Activated B cell treated with CpG ODN at 0.5 μM for 24 hours (primary cell): ENCODE results near the gene FCER1G. TPM values are rescaled to one million over a fixed set of nuclear protein-coding genes. Genes with fewer than 3 reads are reported as not detected.

Source experiments
- ATAC-seq: fragments of 200-7000 bp; cut with Tn5 transposase; one replicate; pipeline ENCODE4 v1.10.0; 2021; ENCODE audit warnings: low read depth, mild to moderate bottlenecking, moderate library complexity
- CTCF ChIA-PET: fragments of 350-600 bp; sonication (Branson Sonifier 250); formaldehyde crosslinking; loops from one replicate; lab custom pipeline; 2021; ENCODE audit warnings: antibody characterized with exemption; lab: Charles Lee
- POLR2A ChIA-PET: fragments of 350-600 bp; sonication (Branson Sonifier 250); formaldehyde crosslinking; loops from one replicate; lab custom pipeline; 2021; ENCODE audit warnings: antibody characterized with exemption; lab: Charles Lee
- DNase-seq: peaks from one replicate; pipeline ENCODE4 v3.0.0; 2022
- H3K27ac Mint-ChIP-seq: one replicate; pipeline ENCODE4 v1.8.0; 2020; ENCODE audit warnings: mixed read lengths
- H3K27me3 Mint-ChIP-seq: one replicate; pipeline ENCODE4 v1.8.0; 2021; ENCODE audit warnings: mixed read lengths
- H3K36me3 Mint-ChIP-seq: one replicate; pipeline ENCODE4 v1.8.0; 2021; ENCODE audit warnings: low read depth, mixed read lengths
- H3K4me1 Mint-ChIP-seq: one replicate; pipeline ENCODE4 v1.8.0; 2021; ENCODE audit warnings: mixed read lengths
- H3K4me3 Mint-ChIP-seq: one replicate; pipeline ENCODE4 v1.8.0; 2020; ENCODE audit warnings: mild to moderate bottlenecking, mixed read lengths
- H3K9me3 Mint-ChIP-seq: one replicate; pipeline ENCODE4 v1.8.0; 2020; ENCODE audit warnings: mixed read lengths
- intact Hi-C: fragments of 100-400 bp; cut with micrococcal nuclease; formaldehyde crosslinking; loops from one replicate; pipeline ENCODE4 v1.15.1; 2024
- total RNA-seq: library from RNA; stranded (reverse); gene quantifications from 2 replicates; pipeline ENCODE4 v1.2.3, GENCODE V29; 2022
- TF ChIP-seq, protein P1 (sequence below): fragments of 200-600 bp; IDR thresholded peaks from one replicate; pipeline ENCODE4 v1.8.0; 2022; ENCODE audit warnings: antibody characterized with exemption, mild to moderate bottlenecking

FCER1G gene
- total RNA-seq, 1 donor from 2014 or later, result 0.60 TPM

DNA sequence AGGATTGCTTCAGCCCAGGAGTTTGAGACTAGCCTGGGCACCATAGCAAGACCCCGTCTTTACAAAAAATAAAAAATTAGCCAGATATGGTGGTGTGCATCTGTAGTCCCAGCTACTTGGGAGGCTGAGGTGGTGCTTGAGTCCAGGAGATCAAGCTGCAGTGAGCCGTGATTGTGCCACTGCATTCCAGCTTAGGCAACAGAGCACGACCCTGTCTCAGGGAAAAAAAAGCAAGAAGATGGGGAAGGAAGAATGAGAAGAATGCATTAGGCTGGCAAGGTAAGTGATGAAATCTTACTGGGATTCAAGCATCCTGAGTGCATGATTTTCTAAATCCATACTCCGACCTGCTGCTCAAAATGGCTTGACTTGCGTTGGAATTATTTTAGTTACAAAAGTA, 50.2 kb downstream of the FCER1G start:
- no peak overlapping the region for H3K4me3 Mint-ChIP-seq
- H3K27me3 Mint-ChIP-seq, result peaks cover 22% of the 10 kb centered on the region
- TF ChIP-seq, protein P1, sequence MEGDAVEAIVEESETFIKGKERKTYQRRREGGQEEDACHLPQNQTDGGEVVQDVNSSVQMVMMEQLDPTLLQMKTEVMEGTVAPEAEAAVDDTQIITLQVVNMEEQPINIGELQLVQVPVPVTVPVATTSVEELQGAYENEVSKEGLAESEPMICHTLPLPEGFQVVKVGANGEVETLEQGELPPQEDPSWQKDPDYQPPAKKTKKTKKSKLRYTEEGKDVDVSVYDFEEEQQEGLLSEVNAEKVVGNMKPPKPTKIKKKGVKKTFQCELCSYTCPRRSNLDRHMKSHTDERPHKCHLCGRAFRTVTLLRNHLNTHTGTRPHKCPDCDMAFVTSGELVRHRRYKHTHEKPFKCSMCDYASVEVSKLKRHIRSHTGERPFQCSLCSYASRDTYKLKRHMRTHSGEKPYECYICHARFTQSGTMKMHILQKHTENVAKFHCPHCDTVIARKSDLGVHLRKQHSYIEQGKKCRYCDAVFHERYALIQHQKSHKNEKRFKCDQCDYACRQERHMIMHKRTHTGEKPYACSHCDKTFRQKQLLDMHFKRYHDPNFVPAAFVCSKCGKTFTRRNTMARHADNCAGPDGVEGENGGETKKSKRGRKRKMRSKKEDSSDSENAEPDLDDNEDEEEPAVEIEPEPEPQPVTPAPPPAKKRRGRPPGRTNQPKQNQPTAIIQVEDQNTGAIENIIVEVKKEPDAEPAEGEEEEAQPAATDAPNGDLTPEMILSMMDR, result no peak
- no peak for ATAC-seq
- no peaks in the 10 kb centered on the region for H3K9me3 Mint-ChIP-seq
- H3K4me1 Mint-ChIP-seq, result peaks cover 24% of the 10 kb centered on the region
- H3K27ac Mint-ChIP-seq, result no peak overlapping the region
- no peak for DNase-seq
- H3K36me3 Mint-ChIP-seq, result no peaks in the 10 kb centered on the region
- intact Hi-C loops, result no loop called here
- POLR2A ChIA-PET, result no interaction called here
- CTCF ChIA-PET, result no interaction called here

GRCh38 chr1:161266202-161266601, 51.1 kb downstream of the FCER1G start:
- no peak for DNase-seq
- Mint-ChIP-seq H3K9me3 (no peaks in the 10 kb centered on the region), H3K27ac (no peak overlapping the region), H3K4me3 (no peak overlapping the region), H3K27me3 (peaks cover 15% of the 10 kb centered on the region), H3K36me3 (no peaks in the 10 kb centered on the region), H3K4me1 (peaks cover 16% of the 10 kb centered on the region)
- intact Hi-C loops, result no loop called here
- no peak for ATAC-seq
- ChIA-PET CTCF (interaction anchor here (0.5 kb wide), 1 partner anchor 209 kb away, joined by 4 read pairs; no protein-coding TSS in a partner anchor), POLR2A (no interaction called here)
- TF ChIP-seq, protein P1, result no peak

- peaks cover 10% of the 10 kb centered on the region for H3K4me1 Mint-ChIP-seq
- no peak for ATAC-seq
- no peak overlapping the region for H3K4me3 Mint-ChIP-seq
- H3K27ac Mint-ChIP-seq, result no peak overlapping the region
- ChIA-PET CTCF (no interaction called here), POLR2A (no interaction called here)
- no peak for DNase-seq
- no peaks in the 10 kb centered on the region for H3K36me3 Mint-ChIP-seq
- no peaks in the 10 kb centered on the region for H3K9me3 Mint-ChIP-seq
- TF ChIP-seq, protein P1, result no peak
- H3K27me3 Mint-ChIP-seq, result peaks cover 10% of the 10 kb centered on the region
- intact Hi-C loops, result no loop called here
These were observed 51.7 kb downstream of the FCER1G start for GRCh38 chr1:161266836-161267235.

GRCh38 chr1:161267321-161267720, 52.2 kb downstream of the FCER1G start:
- Mint-ChIP-seq H3K4me1 (peaks cover 10% of the 10 kb centered on the region), H3K36me3 (no peaks in the 10 kb centered on the region), H3K27ac (no peak overlapping the region), H3K27me3 (peaks cover 10% of the 10 kb centered on the region), H3K9me3 (no peaks in the 10 kb centered on the region), H3K4me3 (no peak overlapping the region)
- intact Hi-C loops, result no loop called here
- TF ChIP-seq, protein P1, result no peak
- ATAC-seq (no peak), DNase-seq (no peak)
- ChIA-PET CTCF (no interaction called here), POLR2A (no interaction called here)

Other genes starting within 250 kb of the FCER1G start
- gene F11R, start 194.1 kb upstream of the FCER1G start, total RNA-seq, result 11.1 and 11.6 TPM in 2 replicates
- gene TSTD1, start 176.3 kb upstream of the FCER1G start, total RNA-seq, result 69.8 and 70.2 TPM in 2 replicates
- gene USF1, start 169.3 kb upstream of the FCER1G start, total RNA-seq, result 134 and 143 TPM in 2 replicates
- gene ARHGAP30, start 145.4 kb upstream of the FCER1G start, total RNA-seq, result 154 and 158 TPM in 2 replicates
- gene NECTIN4, start 125.7 kb upstream of the FCER1G start, total RNA-seq, result not detected in 2 replicates
- 2.9 and 3.6 TPM in 2 replicates for gene KLHDC9, start 116.9 kb upstream of the FCER1G start, total RNA-seq
- 43.8 and 67.9 TPM in 2 replicates for gene PFDN2, start 97.3 kb upstream of the FCER1G start, total RNA-seq
- 40.5 and 43.9 TPM in 2 replicates for gene NIT1, start 97.2 kb upstream of the FCER1G start, total RNA-seq
- 39.5 and 40.5 TPM in 2 replicates for gene DEDD, start 82.6 kb upstream of the FCER1G start, total RNA-seq
- 107 and 127 TPM in 2 replicates for gene UFC1, start 61.3 kb upstream of the FCER1G start, total RNA-seq
- gene USP21, start 55.8 kb upstream of the FCER1G start, total RNA-seq, result 31.9 and 38.1 TPM in 2 replicates
- 31.5 and 40.7 TPM in 2 replicates for gene PPOX, start 48.9 kb upstream of the FCER1G start, total RNA-seq
- 40.7 and 41.7 TPM in 2 replicates for gene B4GALT3, start 37.8 kb upstream of the FCER1G start, total RNA-seq
- gene ADAMTS4, start 16.2 kb upstream of the FCER1G start, total RNA-seq, result not detected in 2 replicates
- gene NDUFS2, start 12.9 kb upstream of the FCER1G start, total RNA-seq, result 69.1 and 73.9 TPM in 2 replicates
- gene APOA2, start 8.3 kb downstream of the FCER1G start, total RNA-seq, result not detected in 2 replicates
- gene TOMM40L, start 10.8 kb downstream of the FCER1G start, total RNA-seq, result 11.7 and 12.4 TPM in 2 replicates
- gene NR1I3, start 22.9 kb downstream of the FCER1G start, total RNA-seq, result 0.15 TPM in 1 of 2 replicates, not detected in the other
- not detected in 2 replicates for gene PCP4L1, start 43.5 kb downstream of the FCER1G start, total RNA-seq
- gene MPZ, start 94.7 kb downstream of the FCER1G start, total RNA-seq, result 5.8 and 6.6 TPM in 2 replicates
- gene SDHC, start 99.1 kb downstream of the FCER1G start, total RNA-seq, result 160 and 179 TPM in 2 replicates
- gene CFAP126, start 152.6 kb downstream of the FCER1G start, total RNA-seq, result not detected in 2 replicates